Activated CD8-positive, alpha-beta T cell treated with anti-CD3 and anti-CD28 coated beads, Interleukin-2, amount 10 ng/mL, durations not matched to agents 7 days and 5 days (primary cell): Measurements from ENCODE around the gene CD8B. TPM values are rescaled to one million over a fixed set of nuclear protein-coding genes. Genes with fewer than 3 reads are reported as not detected.
A peak's percentile ranks its signal among the peaks of the same experiment; 100 is the strongest.

ENCODE experiments used
- ATAC-seq: fragments of 150-1000 bp; cut with Tn5 transposase; one replicate; pipeline ENCODE4 v1.10.0; 2021; ENCODE audit warnings: moderate library complexity
- CTCF ChIA-PET: fragments of 350-600 bp; sonication (Branson Sonifier 250); formaldehyde crosslinking; loops from one replicate; lab custom pipeline; 2021; ENCODE audit warnings: antibody characterized with exemption; lab: Charles Lee
- POLR2A ChIA-PET: fragments of 350-600 bp; sonication (Branson Sonifier 250); formaldehyde crosslinking; loops from one replicate; lab custom pipeline; 2021; ENCODE audit warnings: antibody characterized with exemption; lab: Charles Lee
- DNase-seq: peaks from one replicate; pipeline ENCODE4 v3.0.0-alpha.2; 2020
- H3K27ac Mint-ChIP-seq: one replicate; pipeline ENCODE4 v1.8.0; 2021; ENCODE audit warnings: mild to moderate bottlenecking, mixed read lengths
- H3K27me3 Mint-ChIP-seq: one replicate; pipeline ENCODE4 v1.8.0; 2021; ENCODE audit warnings: low read depth, mixed read lengths
- H3K36me3 Mint-ChIP-seq: one replicate; pipeline ENCODE4 v1.8.0; 2021; ENCODE audit warnings: low read depth, mixed read lengths
- H3K4me1 Mint-ChIP-seq: one replicate; pipeline ENCODE4 v1.8.0; 2021; ENCODE audit warnings: low read depth, mixed read lengths
- H3K4me3 Mint-ChIP-seq: one replicate; pipeline ENCODE4 v1.8.0; 2021; ENCODE audit warnings: mild to moderate bottlenecking, mixed read lengths
- H3K9me3 Mint-ChIP-seq: one replicate; pipeline ENCODE4 v1.8.0; 2022; ENCODE audit warnings: mixed read lengths; ENCODE audit not compliant: insufficient read depth
- total RNA-seq, 2 experiments: library from RNA; stranded (reverse); gene quantifications; one replicate each; pipeline ENCODE4 v1.2.3, GENCODE V29; 2021

The CD8B gene
- total RNA-seq, 2 experiments from 2014 or later, result 423 to 439 TPM

DNA sequence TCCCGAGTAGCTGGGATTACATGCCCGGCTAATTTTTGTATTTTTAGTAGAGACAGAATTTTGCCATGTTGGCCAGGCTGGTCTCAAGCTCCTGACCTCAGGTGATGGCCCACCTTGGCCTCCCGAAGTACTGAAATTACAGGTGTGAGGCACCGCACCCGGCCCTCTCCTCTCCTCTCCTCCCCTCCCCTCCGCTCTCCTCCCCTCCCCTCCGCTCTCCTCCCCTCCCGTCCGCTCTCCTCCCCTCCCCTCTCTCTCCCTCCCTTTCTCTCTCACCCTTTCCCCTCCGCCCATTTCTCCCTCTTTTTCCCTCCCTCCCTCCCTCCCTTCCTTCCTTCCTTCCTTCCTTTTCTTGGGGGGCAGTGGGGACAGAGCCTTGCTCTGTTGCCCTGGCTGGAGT is 28.4 kb downstream of the CD8B start:
- no peaks in the 10 kb centered on the region for H3K9me3 Mint-ChIP-seq
- peaks cover 24% of the 10 kb centered on the region for H3K36me3 Mint-ChIP-seq
- peaks cover 83% of the 10 kb centered on the region for H3K4me1 Mint-ChIP-seq
- ChIA-PET POLR2A (interaction anchor here (0.7 kb wide), 2 partner anchors 24 to 29 kb away, joined by 4 read pairs; partner anchors contain the start of gene CD8B), CTCF (no interaction called here)
- H3K4me3 Mint-ChIP-seq, result peak overlapping the region; percentile 56
- DNase-seq (peak; percentile 24), ATAC-seq (no peak)
- no peaks in the 10 kb centered on the region for H3K27me3 Mint-ChIP-seq
- peak overlapping the region; percentile 86 for H3K27ac Mint-ChIP-seq

DNA sequence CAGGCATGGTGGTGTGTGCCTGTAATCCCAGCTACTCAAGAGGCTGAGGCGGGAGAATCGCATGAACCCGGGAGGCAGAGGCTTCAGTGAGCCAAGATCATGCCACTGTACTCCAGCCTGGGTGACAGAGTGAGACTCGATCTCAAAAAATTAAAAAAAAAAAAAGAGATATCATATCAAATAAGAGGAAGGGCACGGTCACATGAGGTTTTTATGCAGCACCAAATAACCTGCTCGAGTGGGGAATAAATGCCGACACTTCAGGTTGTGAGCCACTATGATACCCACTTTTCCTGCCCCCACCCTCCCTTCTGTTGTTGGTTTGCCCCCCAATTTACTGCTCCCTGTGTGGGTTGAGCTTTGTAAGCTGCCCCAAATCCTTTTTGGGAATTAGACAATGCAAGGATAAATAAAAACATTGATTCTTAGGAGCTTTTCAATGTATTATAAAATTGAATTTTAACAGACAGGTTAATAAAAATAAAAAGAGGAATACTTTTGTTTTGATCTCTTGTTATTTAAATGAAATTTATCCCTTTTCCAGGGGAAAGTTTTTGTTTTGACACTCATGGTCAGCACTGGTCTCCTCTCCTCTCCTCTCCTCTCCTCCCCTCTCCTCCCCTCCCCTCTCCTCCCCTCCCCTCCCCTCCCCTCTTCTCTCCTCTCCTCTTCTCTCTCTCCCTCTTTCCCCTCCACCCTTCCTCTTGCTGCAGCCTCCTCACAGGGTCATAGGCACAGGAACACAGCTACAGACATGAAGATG is 29.2 kb downstream of the CD8B start:
- ATAC-seq (no peak), DNase-seq (peak; percentile 21)
- no peaks in the 10 kb centered on the region for H3K27me3 Mint-ChIP-seq
- peaks cover 25% of the 10 kb centered on the region for H3K36me3 Mint-ChIP-seq
- peak overlapping the region; percentile 91 for H3K27ac Mint-ChIP-seq
- H3K4me3 Mint-ChIP-seq, result peak overlapping the region; percentile 67
- H3K9me3 Mint-ChIP-seq, result no peaks in the 10 kb centered on the region
- ChIA-PET CTCF (interaction anchor here (0.6 kb wide), 1 partner anchor 25 kb away, joined by 3 read pairs; no protein-coding TSS in a partner anchor), POLR2A (interaction anchor here (0.6 to 1.0 kb wide), 4 partner anchors 10 to 24 kb away, joined by 3 to 6 read pairs (median 4); no protein-coding TSS in a partner anchor)
- peaks cover 84% of the 10 kb centered on the region for H3K4me1 Mint-ChIP-seq

DNA sequence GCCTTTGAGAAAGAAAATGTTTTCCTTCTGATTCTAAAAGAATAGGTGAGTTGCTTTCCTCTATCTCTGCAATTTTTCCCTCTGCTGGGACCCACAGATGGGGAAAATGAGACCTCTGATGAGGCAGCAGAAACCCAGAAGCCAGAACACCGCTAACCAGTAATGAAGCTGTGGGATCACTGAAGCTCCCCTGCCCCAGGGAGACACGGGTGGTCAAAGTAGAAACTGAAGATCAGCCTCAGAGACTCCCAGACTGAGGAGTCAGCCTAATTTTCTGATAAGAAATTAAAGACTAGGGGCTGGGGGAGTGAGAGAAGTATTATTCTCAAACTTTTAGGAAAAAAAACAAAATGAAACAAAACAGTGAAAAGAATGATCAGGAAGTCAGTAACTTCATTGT is 30.1 kb downstream of the CD8B start:
- no peaks in the 10 kb centered on the region for H3K27me3 Mint-ChIP-seq
- peak overlapping the region; percentile 67 for H3K4me3 Mint-ChIP-seq
- no peaks in the 10 kb centered on the region for H3K9me3 Mint-ChIP-seq
- ATAC-seq (no peak), DNase-seq (peak; percentile 18)
- ChIA-PET CTCF (no interaction called here), POLR2A (interaction anchor here (1.0 kb wide), 1 partner anchor 9 kb away, joined by 3 read pairs; no protein-coding TSS in a partner anchor)
- peaks cover 20% of the 10 kb centered on the region for H3K36me3 Mint-ChIP-seq
- H3K4me1 Mint-ChIP-seq, result peaks cover 84% of the 10 kb centered on the region
- H3K27ac Mint-ChIP-seq, result peak overlapping the region; percentile 91

DNA sequence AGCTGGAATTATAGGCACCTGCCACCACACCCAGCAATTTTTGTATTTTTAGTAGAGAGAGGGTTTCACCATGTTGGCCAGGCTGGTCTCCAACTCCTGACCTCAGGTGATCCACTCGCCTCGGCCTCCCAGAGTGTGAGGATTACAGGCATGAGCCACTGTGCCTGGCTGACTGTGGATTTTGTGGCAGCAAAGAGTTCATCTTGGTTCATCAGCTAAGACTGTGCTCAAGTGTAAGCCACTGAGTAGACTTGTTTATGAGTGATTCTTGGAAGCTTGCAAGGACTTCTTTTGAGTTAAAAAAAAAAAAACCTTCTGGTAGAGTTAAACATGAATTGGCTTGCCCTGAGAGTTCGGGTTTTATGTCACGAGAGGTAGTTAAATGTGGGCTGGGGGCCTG is 34.7 kb downstream of the CD8B start:
- Mint-ChIP-seq H3K4me3 (peak overlapping the region; percentile 80), H3K4me1 (peaks cover 82% of the 10 kb centered on the region), H3K27ac (peak overlapping the region; percentile 94), H3K36me3 (peaks cover 30% of the 10 kb centered on the region), H3K9me3 (no peaks in the 10 kb centered on the region), H3K27me3 (no peaks in the 10 kb centered on the region)
- CTCF ChIA-PET, result interaction anchor here (1.1 to 10.2 kb wide), 3 partner anchors 11 to 18 kb away, joined by 5 to 82 read pairs (median 6); no protein-coding TSS in a partner anchor
- DNase-seq (peak; percentile 38), ATAC-seq (peak; percentile 13)
- POLR2A ChIA-PET, result interaction anchor here (1.2 to 12.1 kb wide), 4 partner anchors 8 to 41 kb away, joined by 3 to 218 read pairs (median 39); partner anchors contain the start of gene CD8B

DNA sequence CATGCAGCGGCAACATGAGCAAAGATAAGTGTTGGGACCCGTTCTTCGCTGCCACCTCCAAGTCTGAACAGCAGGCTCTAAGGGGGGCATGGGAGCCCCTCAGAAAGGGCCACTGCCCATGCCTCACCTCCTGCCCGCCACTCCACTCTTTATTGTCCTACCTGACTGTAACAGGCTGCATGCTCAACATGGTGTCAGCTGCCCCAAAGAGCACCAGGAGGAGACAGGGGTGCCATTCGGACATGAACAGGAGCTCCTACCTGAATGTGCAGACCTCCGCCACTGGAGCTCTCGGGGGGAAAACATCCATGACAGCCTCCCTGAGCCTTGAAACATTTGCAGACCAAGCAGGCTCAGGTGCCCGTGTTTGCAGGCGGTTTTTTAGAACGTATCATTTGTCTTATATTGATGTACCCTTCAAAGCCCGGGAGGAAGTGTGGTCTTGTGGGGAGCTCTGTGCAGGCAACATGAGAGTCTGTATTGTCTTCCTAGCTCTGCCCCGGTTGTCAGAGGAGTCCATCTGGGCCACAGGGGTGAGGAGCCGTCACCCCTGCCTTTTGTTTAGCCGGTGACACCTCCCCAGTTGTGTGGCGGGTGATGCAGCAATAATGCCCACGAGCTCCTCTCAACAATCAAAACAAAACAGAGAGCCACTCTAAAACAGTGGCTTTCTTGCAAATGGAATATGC is 35.8 kb downstream of the CD8B start:
- peaks cover 34% of the 10 kb centered on the region for H3K36me3 Mint-ChIP-seq
- H3K9me3 Mint-ChIP-seq, result no peaks in the 10 kb centered on the region
- H3K27me3 Mint-ChIP-seq, result no peaks in the 10 kb centered on the region
- ATAC-seq (peak; percentile 78), DNase-seq (peak; percentile 93)
- H3K27ac Mint-ChIP-seq, result peak overlapping the region; percentile 94
- ChIA-PET POLR2A (interaction anchor here (0.8 to 12.1 kb wide), 17 partner anchors 9 to 385 kb away, joined by 3 to 218 read pairs (median 4); partner anchors contain the start of genes CD8A, CD8B and KDM3A), CTCF (interaction anchor here (0.7 to 10.2 kb wide), 8 partner anchors 11 to 40 kb away, joined by 3 to 82 read pairs (median 4); no protein-coding TSS in a partner anchor)
- peak overlapping the region; percentile 80 for H3K4me3 Mint-ChIP-seq
- peaks cover 80% of the 10 kb centered on the region for H3K4me1 Mint-ChIP-seq

DNA sequence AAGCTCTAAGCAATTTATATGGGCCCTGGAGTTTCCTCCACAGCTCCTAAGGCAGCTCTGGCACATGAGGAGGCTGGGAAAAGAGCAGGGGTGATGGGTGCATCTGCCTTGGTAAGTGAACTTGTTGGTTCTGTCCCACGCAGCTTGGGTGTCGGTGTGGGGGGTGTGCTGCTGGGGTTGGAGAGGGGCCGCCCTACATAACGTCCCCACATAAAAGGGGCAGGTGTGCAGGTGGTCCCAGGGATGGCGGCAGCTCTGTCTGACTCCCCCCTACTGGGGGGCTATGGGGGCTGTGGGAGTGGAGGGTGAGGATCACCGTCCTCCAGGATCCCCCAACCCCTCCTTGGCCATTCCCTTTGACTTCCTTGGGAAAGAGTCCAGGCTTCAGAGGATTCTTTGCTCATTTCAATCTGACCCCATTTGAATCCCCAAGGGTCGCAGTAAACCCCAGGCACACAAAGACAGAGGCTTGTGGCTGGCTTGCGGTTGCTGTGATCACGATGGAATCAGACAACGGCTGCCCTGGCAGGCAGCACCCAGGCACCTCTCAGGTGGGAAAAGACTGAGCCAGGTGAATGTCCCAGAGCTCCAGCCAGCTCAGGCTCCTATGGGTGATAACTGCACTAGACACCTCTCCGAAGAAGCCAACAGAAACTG is 36.5 kb downstream of the CD8B start:
- H3K27ac Mint-ChIP-seq, result peak overlapping the region; percentile 94
- H3K36me3 Mint-ChIP-seq, result peaks cover 37% of the 10 kb centered on the region
- POLR2A ChIA-PET, result interaction anchor here (0.7 to 12.1 kb wide), 14 partner anchors 10 to 384 kb away, joined by 3 to 218 read pairs (median 5); partner anchors contain the start of genes CD8A and KDM3A
- H3K4me3 Mint-ChIP-seq, result peak overlapping the region; percentile 80
- ATAC-seq (peak; percentile 24), DNase-seq (peak; percentile 70)
- H3K4me1 Mint-ChIP-seq, result peaks cover 86% of the 10 kb centered on the region
- H3K27me3 Mint-ChIP-seq, result no peaks in the 10 kb centered on the region
- no peaks in the 10 kb centered on the region for H3K9me3 Mint-ChIP-seq
- CTCF ChIA-PET, result interaction anchor here (0.7 to 10.2 kb wide), 8 partner anchors 10 to 39 kb away, joined by 3 to 82 read pairs (median 5); no protein-coding TSS in a partner anchor

DNA sequence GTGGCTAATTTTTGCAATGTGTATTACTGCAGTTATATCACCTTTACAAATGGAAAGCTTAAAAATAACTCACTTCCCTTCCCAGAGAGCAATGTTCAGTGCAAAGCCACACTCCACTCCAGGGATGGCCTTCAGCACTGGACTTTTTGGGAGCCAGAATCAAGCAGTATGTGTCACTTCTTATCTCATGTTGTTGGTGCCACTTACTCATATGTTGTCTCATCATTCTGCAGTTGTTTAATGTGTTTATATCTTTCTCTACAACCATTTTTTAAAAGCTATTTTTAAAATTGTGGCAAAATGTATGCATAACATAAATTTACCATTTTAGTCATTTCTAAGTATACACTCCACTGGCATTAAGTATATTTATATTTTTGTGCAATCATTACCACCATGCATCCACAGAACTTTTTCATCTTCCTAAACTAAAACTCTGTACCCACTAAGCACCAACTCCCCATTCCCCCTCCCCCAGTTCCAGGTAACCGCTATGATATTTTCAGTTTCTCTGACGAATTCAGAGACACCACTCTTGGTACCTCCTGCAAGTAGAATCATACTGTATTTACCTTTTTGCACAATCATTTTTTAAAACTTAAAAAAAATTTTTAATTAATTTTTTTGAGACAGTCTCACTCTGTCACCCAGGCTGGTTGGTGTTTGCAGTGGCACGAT is 38.9 kb downstream of the CD8B start:
- Mint-ChIP-seq H3K36me3 (peaks cover 42% of the 10 kb centered on the region), H3K27me3 (no peaks in the 10 kb centered on the region), H3K4me1 (peaks cover 84% of the 10 kb centered on the region), H3K9me3 (no peaks in the 10 kb centered on the region), H3K27ac (peak overlapping the region; percentile 94), H3K4me3 (peak overlapping the region; percentile 64)
- DNase-seq (no peak), ATAC-seq (no peak)
- POLR2A ChIA-PET, result interaction anchor here (0.7 to 12.1 kb wide), 6 partner anchors 9 to 1478 kb away, joined by 3 to 218 read pairs (median 22); partner anchors contain the start of gene CD8A
- CTCF ChIA-PET, result interaction anchor here (0.9 to 10.2 kb wide), 4 partner anchors 10 to 36 kb away, joined by 3 to 82 read pairs (median 6); partner anchors contain the start of gene CD8A

DNA sequence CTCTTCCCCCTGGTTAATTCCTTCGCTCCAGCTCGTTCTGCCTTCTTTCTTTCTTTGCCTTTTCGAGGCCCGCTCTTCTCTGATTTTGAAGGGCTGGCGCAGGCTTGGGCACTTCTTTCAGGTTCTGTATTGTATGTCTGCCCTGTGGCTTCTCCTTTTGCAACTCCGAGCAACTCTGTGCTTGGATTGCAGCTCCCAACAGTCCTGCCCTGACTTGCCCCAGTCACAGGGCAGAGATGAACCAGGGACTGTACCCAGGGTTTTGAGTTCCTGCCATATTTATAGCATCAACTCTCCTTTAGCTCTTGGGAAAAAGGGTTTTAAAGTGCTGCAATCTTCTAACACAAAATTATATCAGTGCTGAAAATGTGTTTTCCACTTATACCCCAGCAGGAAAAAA is 39.8 kb downstream of the CD8B start:
- H3K27me3 Mint-ChIP-seq, result no peaks in the 10 kb centered on the region
- no peak for ATAC-seq
- peak overlapping the region; percentile 83 for H3K4me3 Mint-ChIP-seq
- ChIA-PET CTCF (interaction anchor here (0.8 to 10.2 kb wide), 3 partner anchors 9 to 13 kb away, joined by 3 to 82 read pairs (median 9); no protein-coding TSS in a partner anchor), POLR2A (interaction anchor here (1.2 to 12.1 kb wide), 4 partner anchors 11 to 36 kb away, joined by 6 to 218 read pairs (median 51); partner anchors contain the start of gene CD8A)
- H3K4me1 Mint-ChIP-seq, result peaks cover 80% of the 10 kb centered on the region
- no peaks in the 10 kb centered on the region for H3K9me3 Mint-ChIP-seq
- peaks cover 44% of the 10 kb centered on the region for H3K36me3 Mint-ChIP-seq
- DNase-seq, result no peak
- peak overlapping the region; percentile 97 for H3K27ac Mint-ChIP-seq

DNA sequence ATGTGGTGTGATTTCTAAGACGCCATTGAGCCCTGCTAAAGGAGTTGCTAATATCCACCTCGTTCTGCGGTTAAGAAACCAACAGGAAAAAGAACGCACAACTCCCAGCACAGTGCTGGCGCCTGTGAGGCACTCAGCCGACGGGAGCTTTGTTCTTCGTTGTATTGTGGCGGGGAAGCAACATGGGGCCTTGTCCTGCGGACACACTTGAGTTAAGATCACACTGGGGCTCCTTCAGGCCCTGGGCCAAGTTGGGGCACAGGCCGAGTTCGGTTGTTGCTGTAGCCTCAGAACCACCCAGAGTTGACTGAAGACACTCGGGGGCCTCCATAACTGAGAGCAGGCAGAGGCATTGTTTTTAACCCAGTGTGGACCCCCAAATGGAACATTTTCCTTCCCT is 40.4 kb downstream of the CD8B start:
- CTCF ChIA-PET, result interaction anchor here (0.8 to 10.2 kb wide), 3 partner anchors 9 to 13 kb away, joined by 3 to 82 read pairs (median 9); no protein-coding TSS in a partner anchor
- H3K27ac Mint-ChIP-seq, result peak overlapping the region; percentile 97

DNA sequence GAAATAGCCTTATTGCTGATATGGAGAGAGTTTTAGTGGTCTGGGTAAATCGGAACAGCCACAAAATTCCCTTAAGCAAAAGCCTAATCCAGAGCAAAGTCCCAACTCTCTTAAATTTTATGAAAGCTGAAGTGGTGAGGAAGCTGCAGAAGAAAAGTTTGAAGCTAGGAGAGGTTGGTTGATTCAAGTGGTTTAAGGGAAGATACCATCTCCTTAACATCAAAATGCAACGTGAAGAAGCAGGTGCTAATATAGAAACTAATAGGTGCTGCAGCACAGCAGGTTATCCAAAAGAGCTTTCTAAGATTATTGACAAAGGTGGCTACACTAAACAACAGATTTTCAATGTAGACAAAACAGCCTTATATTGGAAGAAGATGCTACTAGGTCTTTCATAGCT is 42.7 kb downstream of the CD8B start:
- DNase-seq (peak; percentile 19), ATAC-seq (peak; percentile 25)
- ChIA-PET CTCF (interaction anchor here (1.4 to 10.2 kb wide), 2 partner anchors 10 to 28 kb away, joined by 4 to 82 read pairs; partner anchors contain the start of gene CD8A), POLR2A (interaction anchor here (0.6 to 12.1 kb wide), 3 partner anchors 9 to 31 kb away, joined by 3 to 218 read pairs (median 6); partner anchors contain the start of gene CD8A)
- Mint-ChIP-seq H3K9me3 (no peaks in the 10 kb centered on the region), H3K4me3 (peak overlapping the region; percentile 37), H3K27me3 (no peaks in the 10 kb centered on the region), H3K36me3 (peaks cover 67% of the 10 kb centered on the region), H3K4me1 (peaks cover 81% of the 10 kb centered on the region), H3K27ac (peak overlapping the region; percentile 82)

More for the DNA sequence above, 40.4 kb downstream of the CD8B start:
- no peaks in the 10 kb centered on the region for H3K27me3 Mint-ChIP-seq
- peak; percentile 18 for ATAC-seq
- H3K4me3 Mint-ChIP-seq, result peak overlapping the region; percentile 83
- no peaks in the 10 kb centered on the region for H3K9me3 Mint-ChIP-seq
- peaks cover 49% of the 10 kb centered on the region for H3K36me3 Mint-ChIP-seq
- peak; percentile 62 for DNase-seq
- peaks cover 85% of the 10 kb centered on the region for H3K4me1 Mint-ChIP-seq
- POLR2A ChIA-PET, result interaction anchor here (1.2 to 12.1 kb wide), 4 partner anchors 11 to 35 kb away, joined by 6 to 218 read pairs (median 51); partner anchors contain the start of gene CD8A
